Ovary (tissue), 3 donors: ENCODE data around the gene SLC27A1.

Experiments used
- POLR2A ChIP-seq: fragments of 450-650 bp; IDR thresholded peaks from one replicate; pipeline ENCODE4 v1.6.1; 2017; ENCODE audit warnings: antibody characterized with exemption, mild to moderate bottlenecking, moderate library complexity
- TF ChIP-seq, protein P1 (sequence below), 3 donors: fragments of 450-650 bp in 2 of 3; fragments of 200-600 bp in 1 of 3; IDR thresholded peaks; one replicate each; pipeline versions ENCODE4 v1.5.1 to v1.8.0; 2016 to 2022; ENCODE audit warnings: antibody characterized with exemption in 3 of 3, mild to moderate bottlenecking in 1 of 3
- donor health status: DM: no; HTN: no; CAD: no.

- TF ChIP-seq POLR2A = no peak
- TF ChIP-seq, protein P1, sequence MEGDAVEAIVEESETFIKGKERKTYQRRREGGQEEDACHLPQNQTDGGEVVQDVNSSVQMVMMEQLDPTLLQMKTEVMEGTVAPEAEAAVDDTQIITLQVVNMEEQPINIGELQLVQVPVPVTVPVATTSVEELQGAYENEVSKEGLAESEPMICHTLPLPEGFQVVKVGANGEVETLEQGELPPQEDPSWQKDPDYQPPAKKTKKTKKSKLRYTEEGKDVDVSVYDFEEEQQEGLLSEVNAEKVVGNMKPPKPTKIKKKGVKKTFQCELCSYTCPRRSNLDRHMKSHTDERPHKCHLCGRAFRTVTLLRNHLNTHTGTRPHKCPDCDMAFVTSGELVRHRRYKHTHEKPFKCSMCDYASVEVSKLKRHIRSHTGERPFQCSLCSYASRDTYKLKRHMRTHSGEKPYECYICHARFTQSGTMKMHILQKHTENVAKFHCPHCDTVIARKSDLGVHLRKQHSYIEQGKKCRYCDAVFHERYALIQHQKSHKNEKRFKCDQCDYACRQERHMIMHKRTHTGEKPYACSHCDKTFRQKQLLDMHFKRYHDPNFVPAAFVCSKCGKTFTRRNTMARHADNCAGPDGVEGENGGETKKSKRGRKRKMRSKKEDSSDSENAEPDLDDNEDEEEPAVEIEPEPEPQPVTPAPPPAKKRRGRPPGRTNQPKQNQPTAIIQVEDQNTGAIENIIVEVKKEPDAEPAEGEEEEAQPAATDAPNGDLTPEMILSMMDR (IDR thresholded peaks at IDR 0.05) = no peak
These were observed 66.6 kb downstream of the SLC27A1 start for GRCh38 chr19:17536955-17537354.
